ENCODE data around the gene ZBTB20. TPM values are rescaled to one million over a fixed set of nuclear protein-coding genes. Genes with fewer than 3 reads are reported as not detected.
"Not testable (repeated sequence)": the region's sequence is repeated elsewhere in the genome, so short reads cannot be mapped to it uniquely, and the experiment has no call there.

The ZBTB20 gene
- total RNA-seq, 1 donor from 2014 or later: 62.4 TPM

DNA sequence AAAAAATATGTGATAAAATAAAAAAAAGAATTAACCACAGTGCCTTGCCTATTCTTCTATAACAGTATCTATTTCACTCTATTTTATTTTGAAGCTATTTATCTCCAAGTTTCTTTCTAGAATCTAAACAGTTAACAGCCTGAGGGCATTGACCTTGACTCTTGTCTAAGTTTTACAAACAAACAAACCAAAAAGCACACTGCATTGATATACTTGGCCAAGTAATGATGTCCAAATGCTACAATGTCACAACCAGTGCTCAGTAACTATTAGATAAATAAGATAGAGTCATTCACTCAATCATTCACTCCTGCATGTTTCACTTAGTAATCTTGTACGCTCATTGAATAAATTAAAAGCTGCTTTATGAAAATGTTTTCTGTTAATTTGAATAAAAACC lies 466.8 kb downstream of the ZBTB20 start:
- no peak for DNase-seq (ENCODE audit: low read depth)

DNA sequence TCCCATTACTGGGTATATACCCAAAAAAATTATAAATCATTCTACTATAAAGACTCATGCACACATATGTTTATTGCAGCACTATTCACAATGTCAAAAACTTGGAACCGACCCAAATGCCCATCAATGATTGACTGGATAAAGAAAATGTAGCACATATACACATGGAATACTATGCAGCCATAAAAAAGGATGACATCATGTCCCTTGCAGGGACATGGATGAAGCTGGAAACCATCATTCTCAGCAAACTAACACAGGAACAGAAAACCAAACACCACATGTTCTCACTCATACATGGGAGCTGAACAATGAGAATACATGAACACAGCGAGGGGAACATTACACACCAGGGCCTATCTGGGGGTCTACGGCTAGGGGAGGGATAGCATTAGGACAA lies 467.3 kb downstream of the ZBTB20 start:
- not testable (repeated sequence) for DNase-seq (ENCODE audit: low read depth)

DNA sequence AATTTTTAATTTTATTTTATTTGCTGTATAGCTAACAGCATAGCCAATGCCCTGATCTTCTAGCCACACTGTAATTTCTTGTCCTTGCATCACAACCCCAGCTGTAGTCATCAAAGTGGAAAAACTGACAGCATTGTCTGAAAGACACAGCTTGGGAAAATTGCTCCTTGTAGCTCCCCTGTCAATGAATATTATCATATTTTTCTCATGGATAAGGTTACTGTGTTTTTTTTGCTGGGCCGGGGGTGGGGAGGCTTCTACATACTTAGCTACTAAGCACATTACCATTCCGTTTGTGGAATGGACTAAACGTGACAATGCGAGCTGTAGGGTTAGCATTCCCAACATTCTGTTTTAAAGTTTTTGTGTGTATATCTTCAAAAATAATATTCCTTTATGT lies 472.0 kb downstream of the ZBTB20 start:
- DNase-seq (ENCODE audit: low read depth): peak; percentile 53

DNA sequence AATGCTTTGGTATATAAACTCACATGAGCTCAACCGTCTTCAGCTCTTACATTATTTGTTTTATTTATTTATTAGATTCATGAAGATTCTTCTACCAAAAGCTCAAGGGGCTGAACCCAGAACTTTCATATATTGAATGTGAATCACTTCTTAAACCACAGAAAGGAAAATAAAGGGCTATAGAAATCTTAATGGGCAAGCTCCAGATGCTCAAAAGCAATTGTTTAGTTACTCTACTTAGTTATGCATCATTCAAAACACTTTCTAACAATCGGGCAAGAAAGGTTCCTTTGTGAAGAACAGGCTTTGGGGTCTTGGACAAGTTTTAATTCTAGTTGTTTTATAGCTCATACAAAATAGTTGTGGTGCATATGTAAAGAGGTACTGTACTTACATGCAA lies 473.1 kb downstream of the ZBTB20 start:
- DNase-seq (ENCODE audit: low read depth): peak; percentile 34

DNA sequence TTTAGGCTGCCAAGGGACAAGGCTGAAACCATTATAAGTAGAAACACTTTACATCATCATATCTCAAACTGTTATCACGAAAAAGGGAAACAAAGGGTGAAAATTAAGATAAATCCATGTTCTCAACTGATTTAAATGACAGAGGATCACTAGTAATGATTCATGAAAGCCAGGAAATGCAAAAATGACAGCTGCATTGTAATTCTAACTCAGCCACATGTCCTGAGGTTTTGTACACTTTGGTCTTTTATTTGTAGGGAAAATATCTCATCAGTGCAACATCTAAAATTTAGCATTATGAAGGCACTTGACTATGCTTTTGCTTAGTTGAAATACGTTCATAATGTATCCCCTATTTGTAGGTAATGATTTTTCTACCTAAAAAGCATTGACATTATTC lies 473.6 kb downstream of the ZBTB20 start:
- DNase-seq (ENCODE audit: low read depth): peak; percentile 74

DNA sequence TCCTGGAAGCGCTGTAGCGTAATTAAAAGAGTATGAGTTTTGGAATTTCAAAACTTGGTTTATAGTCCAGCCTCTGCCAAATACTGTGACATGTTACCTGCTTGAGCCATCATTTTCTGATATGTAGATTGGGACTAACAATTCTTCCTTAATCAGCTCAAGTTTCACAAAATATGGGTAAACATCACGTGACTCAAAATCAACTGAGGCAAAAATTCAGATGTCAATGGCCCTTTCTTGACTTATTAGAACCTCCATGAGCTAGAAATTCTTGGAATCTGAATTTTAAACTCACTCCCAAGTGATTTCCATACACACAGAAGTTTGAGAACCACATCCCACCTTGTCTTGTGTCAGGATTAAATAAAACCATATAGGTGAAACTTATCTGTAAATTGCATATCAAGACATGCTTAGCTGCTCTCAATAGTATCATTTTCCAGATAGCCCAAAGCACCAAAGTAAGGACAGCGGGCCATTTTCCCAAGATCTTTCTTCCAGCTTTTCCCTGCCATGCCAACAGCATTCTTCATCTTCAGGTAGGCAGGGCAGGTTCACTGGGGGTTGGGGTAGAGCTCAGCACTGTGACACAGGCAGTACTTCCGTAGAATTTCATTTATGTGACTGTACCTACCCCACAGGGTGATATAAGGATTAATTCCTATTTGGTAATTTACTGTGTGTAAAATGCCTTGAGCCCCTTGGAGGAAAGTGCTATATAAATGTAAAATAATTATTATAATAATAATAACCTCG lies 474.2 kb downstream of the ZBTB20 start:
- no peak for DNase-seq (ENCODE audit: low read depth)

DNA sequence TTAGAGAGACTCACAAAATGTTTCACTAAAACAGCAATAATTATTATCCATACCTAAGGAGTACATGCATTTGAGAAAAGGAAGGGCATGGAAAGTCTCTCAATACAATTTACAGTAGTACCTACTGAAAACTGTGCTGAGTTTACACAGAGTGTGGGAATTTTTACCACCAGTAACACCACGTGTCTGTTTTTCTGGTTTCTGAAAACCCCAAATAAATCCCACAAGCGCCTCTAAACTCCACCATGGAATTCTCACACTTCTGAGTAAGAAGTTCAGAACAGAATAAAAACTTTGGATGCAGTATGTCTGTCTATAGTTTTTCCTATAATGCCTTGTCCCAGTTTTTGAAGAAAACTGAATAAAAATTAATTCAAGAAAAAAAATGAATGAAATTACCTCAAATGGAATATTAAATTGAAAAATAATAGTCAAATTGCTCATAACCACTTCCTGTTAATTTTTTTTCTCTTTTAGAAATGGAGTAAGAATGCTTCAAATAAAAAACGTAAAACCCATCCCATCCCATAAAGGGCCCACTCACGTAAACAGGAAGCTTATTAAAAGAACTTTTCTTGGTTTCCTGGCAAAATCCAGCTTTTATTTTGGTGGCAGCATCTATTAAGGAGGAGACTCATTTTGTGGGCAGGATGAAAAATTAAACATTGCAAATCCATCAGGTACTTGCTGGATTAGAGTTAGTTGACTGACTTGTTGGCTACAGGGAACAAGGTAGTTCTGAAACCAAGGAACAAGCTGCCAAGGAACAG lies 475.2 kb downstream of the ZBTB20 start:
- peak; percentile 79 for DNase-seq (ENCODE audit: low read depth)

DNA sequence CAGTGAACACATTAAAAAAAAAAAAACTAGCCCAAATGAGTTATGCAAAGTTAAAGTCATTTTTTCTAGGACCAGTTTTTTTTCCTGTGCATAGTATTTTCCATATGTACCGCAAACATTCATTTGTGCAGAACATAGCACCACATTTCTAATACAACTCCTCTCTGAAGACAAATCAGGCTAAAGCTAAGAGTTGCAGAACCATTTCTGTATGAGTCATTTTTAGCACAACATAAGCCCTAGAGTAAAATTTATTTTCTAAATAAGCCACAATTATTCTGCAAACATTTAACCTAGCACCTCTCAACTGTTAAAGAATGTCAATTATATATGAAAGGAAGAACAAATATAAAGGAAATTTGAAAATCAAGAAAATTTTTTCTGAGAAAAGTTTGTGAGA lies 477.5 kb downstream of the ZBTB20 start:
- no peak for DNase-seq (ENCODE audit: low read depth)

DNA sequence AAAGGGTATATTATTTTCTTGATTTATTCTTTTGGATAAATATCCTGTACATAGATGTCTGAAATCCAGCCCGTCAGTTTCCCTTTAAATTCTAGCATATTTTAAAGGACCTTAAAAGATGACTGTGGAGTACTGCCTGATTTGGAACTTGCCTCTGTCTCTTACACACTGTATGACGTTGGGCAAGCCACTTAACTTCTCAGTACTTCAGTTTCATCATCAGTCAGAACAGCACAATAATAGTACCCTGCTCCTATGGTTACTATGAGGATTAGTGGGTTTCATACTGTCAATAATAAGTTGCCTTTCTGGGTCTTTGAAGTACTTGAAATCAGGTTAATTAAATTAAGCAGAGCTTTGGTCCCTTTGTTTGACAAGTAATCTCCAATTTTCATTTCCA lies 479.0 kb downstream of the ZBTB20 start:
- no peak for DNase-seq (ENCODE audit: low read depth)

DNA sequence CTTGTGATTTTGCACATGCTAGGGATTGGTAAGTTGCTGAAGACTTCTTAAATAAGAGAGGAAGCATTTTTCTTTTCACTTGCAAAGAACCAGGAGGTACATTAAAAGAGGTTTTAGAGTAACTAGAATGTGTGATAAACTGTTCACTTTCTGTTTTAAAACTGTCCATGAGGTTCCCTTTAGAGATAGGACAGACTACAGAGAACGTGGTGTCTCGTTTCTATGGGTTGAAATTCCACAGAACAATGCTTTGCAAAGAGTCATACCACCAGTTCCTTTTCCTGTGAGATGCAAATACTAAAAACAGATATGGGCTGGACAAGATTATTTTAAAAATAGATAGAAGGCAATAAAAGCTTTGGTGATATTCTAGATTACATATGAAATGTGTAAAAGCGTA lies 480.5 kb downstream of the ZBTB20 start:
- DNase-seq (ENCODE audit: low read depth): no peak

DNA sequence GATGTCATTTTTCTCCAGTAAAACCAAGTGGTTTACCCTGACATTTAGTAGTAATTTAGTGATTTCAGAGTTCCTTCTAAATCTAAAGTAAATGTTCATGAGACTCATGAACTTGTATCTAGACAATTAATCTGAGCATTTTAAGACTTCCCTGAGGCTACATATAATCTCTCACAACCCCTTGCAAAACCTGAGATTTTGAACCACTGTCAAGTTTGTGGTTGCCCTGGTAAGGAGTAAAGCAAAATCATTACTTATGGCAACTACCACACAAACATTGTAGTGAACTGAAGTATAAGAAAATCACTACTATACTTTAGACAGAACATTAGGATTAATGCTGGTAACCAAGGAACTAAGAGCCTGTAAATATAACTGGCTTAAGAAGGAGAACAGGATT lies 483.1 kb downstream of the ZBTB20 start:
- no peak for DNase-seq (ENCODE audit: low read depth)

DNA sequence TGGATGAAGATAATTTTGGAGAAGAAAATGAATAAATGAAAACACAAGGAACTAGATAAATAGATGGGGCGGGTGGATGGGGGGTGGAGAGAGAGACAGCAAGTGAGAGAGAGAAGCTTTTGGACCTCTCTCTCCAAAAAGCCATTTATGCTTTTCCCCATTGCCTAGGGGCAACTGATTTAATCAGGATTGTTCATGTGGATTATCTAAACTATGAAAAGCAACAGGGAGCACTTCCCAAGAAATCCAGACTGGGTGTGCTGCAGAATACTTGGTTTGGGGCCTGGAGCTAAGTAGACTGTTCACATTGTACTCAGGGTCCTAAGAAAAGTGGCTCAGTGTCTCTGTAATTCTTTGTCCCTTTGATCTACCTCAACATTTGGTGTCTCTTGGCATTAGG lies 486.3 kb downstream of the ZBTB20 start:
- DNase-seq (ENCODE audit: low read depth): no peak

DNA sequence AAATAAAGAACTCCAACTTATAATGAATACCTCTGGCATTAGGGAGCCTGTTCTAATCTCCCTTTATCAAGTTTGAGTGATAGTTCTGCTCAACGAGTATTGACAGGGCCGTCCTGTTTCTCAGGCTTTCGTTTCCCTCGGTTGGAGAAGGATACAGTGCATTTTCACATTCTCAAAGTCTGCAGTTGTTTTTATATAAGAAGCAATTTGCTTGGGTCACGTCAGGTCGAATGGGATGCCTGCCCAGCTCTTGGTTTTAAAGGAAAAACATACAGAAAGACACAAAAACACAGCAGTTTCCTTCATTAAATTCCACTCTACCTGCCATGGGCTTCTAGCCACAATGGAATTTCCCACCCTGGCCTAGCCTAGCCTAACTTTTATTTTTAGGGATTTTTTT lies 487.0 kb downstream of the ZBTB20 start:
- peak; percentile 44 for DNase-seq (ENCODE audit: low read depth)

DNA sequence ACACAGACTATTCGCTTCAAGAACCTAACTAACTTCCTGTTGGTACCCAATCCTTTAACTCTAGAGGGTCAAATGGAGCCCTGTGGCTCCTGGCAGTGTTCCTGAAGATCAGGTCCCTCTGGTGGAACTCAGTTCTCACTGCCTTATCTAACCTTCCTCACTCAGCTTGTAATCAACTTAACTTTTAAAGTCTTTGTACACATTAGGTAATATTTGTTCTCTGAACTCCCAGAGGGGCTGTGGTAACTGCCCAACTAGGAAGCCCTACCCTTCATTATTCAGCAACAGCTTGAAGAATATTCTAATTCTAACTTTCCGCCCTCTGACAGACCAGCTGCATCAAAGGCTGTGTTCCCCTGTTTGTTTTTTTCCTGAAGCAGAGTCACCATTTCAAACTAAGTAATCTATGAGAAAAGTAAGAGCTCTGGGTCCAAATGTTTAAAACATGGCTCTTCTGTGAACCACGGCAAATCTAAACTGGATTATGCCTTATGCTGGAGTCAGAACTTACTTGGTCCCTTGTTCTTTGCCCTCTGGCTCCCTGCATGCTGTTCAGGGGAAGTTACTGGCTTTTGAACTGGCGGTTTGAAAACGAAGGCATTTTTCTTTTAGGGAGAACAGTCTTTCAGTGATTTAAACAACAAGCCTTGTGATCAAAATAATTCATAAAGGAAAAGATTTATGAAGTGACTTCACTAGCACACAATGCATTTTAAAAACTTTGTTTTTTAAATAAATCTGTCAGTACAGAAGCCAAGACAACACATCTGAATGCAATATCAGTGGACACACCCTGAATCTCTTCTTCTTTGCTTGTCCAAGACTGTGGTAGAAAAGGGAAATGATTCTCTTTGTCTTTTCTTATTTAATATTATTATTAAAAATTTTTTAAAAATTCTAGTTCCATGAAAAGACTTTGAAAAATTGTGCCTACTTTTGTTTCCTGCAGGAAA lies 487.7 kb downstream of the ZBTB20 start:
- no peak for DNase-seq (ENCODE audit: low read depth)

DNA sequence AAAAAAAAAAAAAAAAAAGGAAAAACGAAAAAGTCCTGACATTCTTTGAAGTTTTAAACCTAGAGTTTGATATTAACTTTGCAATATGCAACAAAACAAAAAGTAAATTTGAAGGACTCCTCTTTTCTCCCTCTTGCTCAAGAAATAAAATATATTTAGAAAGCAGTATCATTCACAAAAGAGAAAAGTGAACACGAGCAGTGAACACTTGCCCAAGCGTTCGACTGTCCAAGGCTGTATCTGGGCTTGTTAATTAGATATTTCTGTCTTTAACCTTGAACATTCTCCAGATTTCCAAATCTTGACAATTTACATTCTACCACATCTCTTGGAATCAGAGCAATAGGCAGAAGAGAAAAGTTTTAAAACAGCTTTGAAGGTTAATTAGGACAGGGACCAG lies 495.5 kb downstream of the ZBTB20 start:
- no peak for DNase-seq (ENCODE audit: low read depth)

DNA sequence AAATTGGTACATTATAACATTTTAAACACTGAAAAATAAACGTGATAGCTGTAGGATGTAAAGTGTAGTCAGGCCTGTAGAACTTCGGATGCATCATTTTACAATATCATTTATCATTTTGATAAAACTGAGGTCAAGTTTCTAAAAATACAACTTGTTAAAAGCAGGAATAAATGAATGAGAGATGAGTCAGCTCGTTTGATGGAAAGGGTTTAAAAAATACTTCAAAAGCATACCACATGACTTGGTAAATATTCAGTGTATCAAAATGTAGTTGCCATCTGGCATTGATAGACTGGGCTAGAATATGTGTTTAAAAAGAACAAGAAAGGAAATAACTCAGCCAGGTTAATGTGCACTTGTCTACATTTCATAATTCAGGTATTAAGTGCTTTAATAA lies 496.3 kb downstream of the ZBTB20 start:
- DNase-seq (ENCODE audit: low read depth): peak; percentile 61

DNA sequence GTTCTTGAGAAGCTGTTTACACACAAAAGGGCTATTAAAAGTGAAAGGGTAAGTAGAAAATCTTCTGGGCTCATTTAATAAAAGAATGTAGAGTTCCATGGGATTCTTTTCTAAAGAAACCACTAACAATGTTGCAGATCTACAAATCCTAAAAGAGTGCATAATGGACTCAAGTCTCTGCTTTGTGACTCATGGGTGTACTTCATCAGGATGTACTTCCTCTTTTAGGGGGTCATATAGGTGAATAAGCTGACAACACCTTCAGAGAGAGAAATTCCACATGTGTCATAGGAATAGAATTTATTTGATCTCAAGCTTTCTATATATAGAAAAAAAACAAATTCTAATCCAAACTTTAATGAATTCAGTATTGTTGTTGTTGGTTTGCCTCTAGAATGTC lies 497.8 kb downstream of the ZBTB20 start:
- DNase-seq (ENCODE audit: low read depth): no peak

DNA sequence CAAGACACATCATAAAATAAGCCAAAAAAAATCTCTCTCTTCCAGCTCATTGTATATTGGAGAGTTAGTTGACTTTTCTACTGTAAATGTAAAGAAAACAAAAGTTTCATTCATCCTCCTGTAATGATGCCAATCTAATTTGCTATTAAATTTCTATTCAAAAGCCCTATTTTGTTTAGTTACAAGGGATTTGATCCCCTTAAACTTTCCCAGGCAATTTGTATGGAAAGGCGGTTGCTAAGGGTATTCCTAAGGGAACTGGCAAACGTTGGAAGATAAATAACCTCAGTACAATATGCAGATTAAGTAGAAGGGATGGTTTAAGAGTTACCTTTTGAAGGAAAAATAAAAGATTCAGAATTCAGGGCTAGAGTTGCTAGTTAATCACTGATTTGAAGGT lies 500.6 kb downstream of the ZBTB20 start:
- no peak for DNase-seq (ENCODE audit: low read depth)

DNA sequence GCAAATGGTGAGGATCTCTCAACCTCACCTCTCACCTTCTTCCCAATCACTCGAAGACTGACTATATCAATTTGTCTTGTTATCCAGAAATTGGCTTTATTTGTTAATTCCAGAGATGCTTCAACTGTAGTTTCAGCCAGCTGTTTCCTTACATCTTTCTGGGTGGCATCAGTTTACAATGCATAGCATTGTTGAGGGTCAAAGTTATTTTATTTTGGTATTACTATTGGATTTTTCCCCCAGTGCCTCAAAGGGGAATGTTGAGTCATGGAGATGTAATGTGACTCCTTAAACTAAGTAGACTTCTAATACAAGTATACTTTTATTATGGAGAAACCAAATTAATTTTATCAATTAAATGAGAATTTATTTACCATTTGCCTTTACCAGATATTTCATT lies 501.7 kb downstream of the ZBTB20 start:
- DNase-seq (ENCODE audit: low read depth): peak; percentile 34

DNA sequence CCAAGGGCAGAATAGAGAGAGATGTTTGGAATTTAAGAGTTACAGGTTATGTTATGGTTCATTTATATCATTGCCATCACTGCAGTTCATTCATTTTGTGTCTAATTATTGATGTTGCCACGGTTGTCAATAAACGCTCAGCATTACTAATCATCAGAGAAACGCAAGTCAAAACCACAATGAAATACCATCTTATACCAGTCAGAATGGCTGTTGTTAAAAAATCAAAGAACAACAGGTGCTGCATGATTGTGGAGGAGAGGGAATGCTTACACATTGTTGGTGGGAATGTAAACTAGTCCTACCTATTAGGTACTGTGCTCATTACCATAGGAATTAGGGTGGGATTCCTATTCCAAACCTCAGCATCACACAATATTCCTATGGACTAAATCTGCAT lies 502.7 kb downstream of the ZBTB20 start:
- peak; percentile 78 for DNase-seq (ENCODE audit: low read depth)

DNA sequence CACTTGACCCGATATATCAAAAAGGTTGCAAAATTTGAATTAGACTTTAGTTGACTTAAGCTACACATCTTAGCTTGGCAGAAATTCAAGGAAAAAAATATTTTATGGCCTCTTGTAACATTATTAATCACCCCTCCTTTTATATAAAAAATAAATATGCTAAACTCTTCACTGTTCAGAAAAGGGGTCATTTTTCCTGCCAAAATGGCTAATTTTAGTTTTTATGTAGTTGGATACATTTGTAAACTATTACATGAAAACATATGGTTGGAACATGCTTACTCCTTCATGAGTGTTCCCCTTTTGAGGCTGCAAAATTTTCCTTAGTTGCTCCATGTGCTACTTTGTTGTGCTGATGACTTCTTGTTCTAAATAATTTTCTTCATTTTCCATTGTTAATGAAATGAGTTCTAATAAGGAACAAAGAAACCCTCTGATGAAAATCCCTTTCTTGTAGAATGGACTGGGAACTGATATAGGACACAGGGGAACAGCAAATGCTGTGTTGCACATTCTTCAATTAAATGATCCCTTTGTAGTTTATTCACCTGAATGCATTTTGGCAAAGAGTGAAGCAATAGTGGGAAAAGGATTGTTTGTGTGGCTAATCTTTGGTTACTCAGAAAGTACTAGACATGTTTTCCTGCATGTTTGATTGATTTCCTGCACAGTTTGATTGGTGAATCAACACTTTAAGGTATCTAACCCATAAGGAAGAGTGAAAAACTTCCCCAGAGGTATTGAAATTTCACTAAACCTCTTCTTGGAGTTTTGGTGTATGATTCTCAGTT lies 503.9 kb downstream of the ZBTB20 start:
- DNase-seq (ENCODE audit: low read depth): no peak
